Keratinocyte (primary cell): ENCODE data around the gene SRPK1. TPM values are rescaled to one million over a fixed set of nuclear protein-coding genes. Genes with fewer than 3 reads are reported as not detected.

ENCODE experiments used
- DNase-seq: peaks from one replicate; pipeline ENCODE4 v3.0.0-alpha.2; 2011; ENCODE audit warnings: low read depth, missing footprints, low spot score
- FAIRE-seq: peaks from 2 replicates; lab custom pipeline; 2011; peaks lifted over from hg19 to GRCh38; lab: Jason Lieb, UNC
- H2AFZ ChIP-seq: 2 replicates; pipeline ENCODE4 v1.6.0; 2012; ENCODE audit warnings: low read length, control low read depth, inconsistent platforms; ENCODE audit not compliant: control insufficient read depth
- H3K27ac ChIP-seq: 2 replicates; pipeline ENCODE4 v1.5.1; 2011; ENCODE audit warnings: low read length; ENCODE audit not compliant: control insufficient read depth, insufficient read depth
- H3K27me3 ChIP-seq: 3 replicates; pipeline ENCODE4 v1.6.0; 2011; ENCODE audit warnings: low read length; ENCODE audit not compliant: control insufficient read depth, insufficient read depth; ENCODE audit errors: extremely low read depth
- H3K36me3 ChIP-seq, 2 experiments: 2 replicates in 1 of 2; 3 replicates in 1 of 2; pipeline ENCODE4 v1.5.1; 2011; ENCODE audit warnings: low read length in 2 of 2, mild to moderate bottlenecking in 1 of 2; ENCODE audit not compliant: control insufficient read depth in 2 of 2, insufficient read depth in 2 of 2; ENCODE audit errors: extremely low read depth in 1 of 2
- H3K4me1 ChIP-seq: 3 replicates; pipeline ENCODE4 v1.5.1; 2011; ENCODE audit warnings: low read length; ENCODE audit not compliant: control insufficient read depth, insufficient read depth; ENCODE audit errors: extremely low read depth
- H3K4me2 ChIP-seq: 3 replicates; pipeline ENCODE4 v1.6.0; 2011; ENCODE audit warnings: low read depth, low read length; ENCODE audit not compliant: control insufficient read depth, insufficient read depth; ENCODE audit errors: extremely low read depth
- H3K4me3 ChIP-seq, 3 experiments: fragments of 200-600 bp in 1 of 3; sonication (generic) in 1 of 3; 2 replicates in 2 of 3; 3 replicates in 1 of 3; pipeline ENCODE4 v1.5.1; 2011 to 2016; ENCODE audit warnings: low read length in 3 of 3, mild to moderate bottlenecking in 3 of 3, control low read depth in 2 of 3, inconsistent platforms in 1 of 3, low read depth in 1 of 3, mixed read lengths in 1 of 3, mixed run types in 1 of 3, moderate library complexity in 1 of 3; ENCODE audit not compliant: control insufficient read depth in 2 of 3, insufficient read depth in 2 of 3; ENCODE audit errors: extremely low read depth in 1 of 3
- H3K79me2 ChIP-seq: 2 replicates; pipeline ENCODE4 v1.6.0; 2012; ENCODE audit warnings: low read length; ENCODE audit not compliant: control insufficient read depth, insufficient read depth
- H3K9ac ChIP-seq: 3 replicates; pipeline ENCODE4 v1.6.0; 2011; ENCODE audit warnings: low read length; ENCODE audit not compliant: control insufficient read depth, insufficient read depth; ENCODE audit errors: extremely low read depth
- H3K9me1 ChIP-seq: 3 replicates; pipeline ENCODE4 v1.6.0; 2011; ENCODE audit warnings: low read length; ENCODE audit not compliant: control insufficient read depth, insufficient read depth; ENCODE audit errors: extremely low read depth
- H3K9me3 ChIP-seq: 2 replicates; pipeline ENCODE4 v1.5.1; 2012; ENCODE audit warnings: low read depth, low read length; ENCODE audit not compliant: control insufficient read depth
- H4K20me1 ChIP-seq: 3 replicates; pipeline ENCODE4 v1.6.0; 2011; ENCODE audit warnings: low read length; ENCODE audit not compliant: control insufficient read depth, insufficient read depth; ENCODE audit errors: extremely low read depth
- CTCF ChIP-seq, 3 experiments: IDR thresholded peaks in 1 of 3; conservative IDR thresholded peaks in 1 of 3; optimal IDR thresholded peaks in 1 of 3; 2 replicates in 2 of 3; 3 replicates in 1 of 3; pipeline versions ENCODE3 to v1.5.1; 2011; ENCODE audit warnings: low read length in 3 of 3, mild to moderate bottlenecking in 3 of 3, moderate library complexity in 2 of 3, control low read depth in 1 of 3, inconsistent platforms in 1 of 3; ENCODE audit not compliant: insufficient read depth in 2 of 3; ENCODE audit errors: extremely low read depth in 1 of 3
- EZH2 ChIP-seq: IDR thresholded peaks from one replicate; pipeline ENCODE4 v1.6.1; 2012; ENCODE audit warnings: inconsistent platforms, mild to moderate bottlenecking, low read length, moderate library complexity
- dilution Hi-C: fragments of 300-500 bp; cut with MboI; formaldehyde crosslinking; loops from one replicate; pipeline ENCODE4 v1.7.0; 2020; ENCODE audit warnings: low sequenced_read_pairs; ENCODE audit not compliant: extremely low pct_ligation_motif_present
- polyA plus RNA-seq, 5 experiments: library from polyadenylated mRNA; depleted of rRNA in 3 of 5; stranded (reverse) in 3 of 5; stranded (forward) in 1 of 5; unstranded in 1 of 5; fragments of >200 nt; gene quantifications; 1 replicate in 1 of 5; 2 replicates in 3 of 5; 3 replicates in 1 of 5; pipeline versions ENCODE4 v1.2.1 to v1.2.3, GENCODE V29; 2011 to 2012; ENCODE audit warnings: missing spikeins in 2 of 5, low read depth in 1 of 5, low replicate concordance in 1 of 5

The SRPK1 gene
- polyA plus RNA-seq, 1 donor (not counting 4 experiments of a cell fraction or from before 2014, with no cell fraction given), result 64.1 TPM

- dilution Hi-C loops, result no loop called here
- Histone ChIP-seq H3K9me3 (no peaks in the 10 kb centered on the region), H4K20me1 (no peaks in the 10 kb centered on the region), H3K27ac (no peak overlapping the region), H3K79me2 (no peaks in the 10 kb centered on the region), H3K9ac (no peak overlapping the region), H3K4me2 (no peak overlapping the region), H2AFZ (no peak overlapping the region), H3K4me1 (no peaks in the 10 kb centered on the region), H3K36me3 (no peaks in the 10 kb centered on the region), H3K9me1 (no peaks in the 10 kb centered on the region), H3K4me3 (no peak overlapping the region), H3K27me3 (no peaks in the 10 kb centered on the region)
- DNase-seq (no peak), FAIRE-seq (no peak)
- TF ChIP-seq CTCF (optimal IDR thresholded peaks at IDR 0.05 in 1 of 3, IDR thresholded peaks at IDR 0.05 in 1 of 3, conservative IDR thresholded peaks at IDR 0.05 in 1 of 3; ENCODE audit: extremely low read depth in 1 of 3, insufficient read depth in 2 of 3, low read length in 3 of 3) (no peak), EZH2 (no peak)
Observed at GRCh38 chr6:35967076-35967774, 46.3 kb upstream of the SRPK1 start.

GRCh38 chr6:35962779-35963560, 42.1 kb upstream of the SRPK1 start:
- no peaks in the 10 kb centered on the region for H3K27me3 ChIP-seq
- no peaks in the 10 kb centered on the region for H3K36me3 ChIP-seq
- no peak overlapping the region for H3K4me2 ChIP-seq
- H3K9me1 ChIP-seq, result no peaks in the 10 kb centered on the region
- dilution Hi-C loops, result no loop called here
- no peak overlapping the region for H3K9ac ChIP-seq
- H4K20me1 ChIP-seq, result no peaks in the 10 kb centered on the region
- H3K9me3 ChIP-seq, result no peaks in the 10 kb centered on the region
- FAIRE-seq (no peak), DNase-seq (no peak)
- no peaks in the 10 kb centered on the region for H3K79me2 ChIP-seq
- no peak overlapping the region for H3K4me3 ChIP-seq
- TF ChIP-seq CTCF (optimal IDR thresholded peaks at IDR 0.05 in 1 of 3, IDR thresholded peaks at IDR 0.05 in 1 of 3, conservative IDR thresholded peaks at IDR 0.05 in 1 of 3; ENCODE audit: extremely low read depth in 1 of 3, insufficient read depth in 2 of 3, low read length in 3 of 3) (no peak), EZH2 (no peak)
- no peak overlapping the region for H3K27ac ChIP-seq
- H2AFZ ChIP-seq, result no peak overlapping the region
- no peaks in the 10 kb centered on the region for H3K4me1 ChIP-seq
